Activated CD8-positive, alpha-beta T cell treated with anti-CD3 and anti-CD28 coated beads for 36 hours (primary cell): ENCODE data around the gene LSP1. TPM values are rescaled to one million over a fixed set of nuclear protein-coding genes. Genes with fewer than 3 reads are reported as not detected.

Experiments used
- ATAC-seq: fragments of 200-7000 bp; cut with Tn5 transposase; one replicate; pipeline ENCODE4 v1.10.0; 2021; ENCODE audit warnings: mild to moderate bottlenecking, moderate library complexity
- CTCF ChIA-PET: fragments of 350-600 bp; sonication (Branson Sonifier 250); formaldehyde crosslinking; loops from one replicate; lab custom pipeline; 2021; ENCODE audit warnings: antibody characterized with exemption; lab: Charles Lee
- POLR2A ChIA-PET: fragments of 350-600 bp; sonication (Branson Sonifier 250); formaldehyde crosslinking; loops from one replicate; lab custom pipeline; 2021; ENCODE audit warnings: antibody characterized with exemption; lab: Charles Lee
- DNase-seq: peaks from one replicate; pipeline ENCODE4 v3.0.0-alpha.2; 2020
- H3K27ac Mint-ChIP-seq: one replicate; pipeline ENCODE4 v1.8.0; 2021; ENCODE audit warnings: mild to moderate bottlenecking, mixed read lengths
- H3K27me3 Mint-ChIP-seq: one replicate; pipeline ENCODE4 v1.8.0; 2021; ENCODE audit warnings: mixed read lengths
- H3K36me3 Mint-ChIP-seq: one replicate; pipeline ENCODE4 v1.8.0; 2021; ENCODE audit warnings: low read depth, mixed read lengths
- H3K4me1 Mint-ChIP-seq: one replicate; pipeline ENCODE4 v1.8.0; 2021; ENCODE audit warnings: low read depth, mixed read lengths
- H3K4me3 Mint-ChIP-seq: one replicate; pipeline ENCODE4 v1.8.0; 2021; ENCODE audit warnings: mild to moderate bottlenecking, moderate library complexity, mixed read lengths
- H3K9me3 Mint-ChIP-seq: one replicate; pipeline ENCODE4 v1.8.0; 2021; ENCODE audit warnings: mixed read lengths
- CTCF ChIP-seq: fragments of 200-600 bp; IDR thresholded peaks from one replicate; pipeline ENCODE4 v1.8.0; 2022; ENCODE audit warnings: antibody characterized with exemption, mild to moderate bottlenecking
- intact Hi-C: fragments of 100-400 bp; cut with micrococcal nuclease; formaldehyde crosslinking; loops from one replicate; pipeline ENCODE4 v1.10.0; 2022
- total RNA-seq, 2 experiments: library from RNA; stranded (reverse); gene quantifications; one replicate each; pipeline ENCODE4 v1.2.3, GENCODE V29; 2021

LSP1 gene
- total RNA-seq, 2 experiments from 2014 or later, result 247 to 251 TPM

DNA sequence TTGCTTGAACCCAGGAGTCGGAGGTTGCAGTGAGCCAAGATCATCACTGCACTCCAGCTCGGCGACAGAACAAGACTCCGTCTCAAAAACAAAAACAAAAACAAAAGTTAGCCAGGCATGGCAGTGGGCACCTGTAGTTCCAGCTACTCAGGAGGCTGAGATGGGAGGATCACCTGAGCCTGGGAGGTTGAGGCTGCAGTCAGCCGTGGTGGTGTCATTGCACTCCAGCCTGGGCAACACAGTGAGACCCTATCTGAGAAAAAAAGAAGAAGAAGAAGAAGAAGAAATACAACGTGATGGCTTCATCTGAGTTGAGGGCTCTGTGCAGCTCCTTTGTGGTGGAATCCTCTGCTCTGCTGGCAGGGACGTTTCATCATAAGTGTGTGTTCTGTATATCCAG is 56.6 kb downstream of the LSP1 start:
- Mint-ChIP-seq H3K27ac (no peak overlapping the region), H3K27me3 (peaks cover 3% of the 10 kb centered on the region), H3K9me3 (no peaks in the 10 kb centered on the region), H3K36me3 (no peaks in the 10 kb centered on the region), H3K4me1 (peaks cover 2% of the 10 kb centered on the region), H3K4me3 (no peak overlapping the region)
- no peak for TF ChIP-seq CTCF
- DNase-seq (no peak), ATAC-seq (no peak)
- POLR2A ChIA-PET, result no interaction called here
- CTCF ChIA-PET, result interaction anchor here (1.3 kb wide), 1 partner anchor 58 kb away, joined by 3 read pairs; no protein-coding TSS in a partner anchor
- intact Hi-C loops, result no loop called here

DNA sequence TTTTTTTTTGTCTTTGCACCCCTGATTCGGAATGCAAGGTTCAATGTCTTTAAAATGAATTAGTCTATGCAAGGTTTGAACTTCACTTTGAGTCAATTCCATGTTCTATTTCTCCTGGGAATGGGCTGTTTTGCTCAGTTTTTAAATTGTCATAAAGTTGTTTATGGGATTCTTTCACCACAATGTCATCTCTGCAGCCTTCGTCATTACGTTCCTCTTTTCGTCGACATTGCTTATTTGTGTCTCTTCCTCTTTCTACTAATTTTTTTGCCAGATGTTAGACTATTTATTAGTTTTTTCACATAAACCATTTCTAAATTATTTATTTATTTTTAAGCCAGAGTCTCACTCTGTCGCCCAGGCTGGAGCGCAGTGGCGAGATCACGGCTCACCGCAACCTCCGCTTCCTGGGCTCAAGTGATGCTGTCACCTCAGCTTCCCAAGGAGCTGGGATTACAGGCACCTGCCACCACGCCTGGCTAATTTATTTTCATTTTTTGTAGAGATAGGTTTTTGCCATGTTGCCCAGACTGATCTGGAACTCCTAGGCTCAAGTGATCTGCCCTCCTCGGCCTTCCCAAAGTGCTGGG is 59.5 kb downstream of the LSP1 start:
- POLR2A ChIA-PET, result no interaction called here
- Mint-ChIP-seq H3K27me3 (peaks cover 6% of the 10 kb centered on the region), H3K36me3 (no peaks in the 10 kb centered on the region), H3K9me3 (peaks cover 1% of the 10 kb centered on the region), H3K4me1 (peaks cover 17% of the 10 kb centered on the region), H3K4me3 (no peak overlapping the region), H3K27ac (no peak overlapping the region)
- no peak for TF ChIP-seq CTCF
- intact Hi-C loops, result no loop called here
- ATAC-seq (no peak), DNase-seq (no peak)
- CTCF ChIA-PET, result interaction anchor here (0.7 kb wide), 1 partner anchor 61 kb away, joined by 3 read pairs; no protein-coding TSS in a partner anchor

GRCh38 chr11:1913271-1914060 is 60.6 kb downstream of the LSP1 start:
- no peak for TF ChIP-seq CTCF
- ATAC-seq, result no peak
- peaks cover 17% of the 10 kb centered on the region for H3K4me1 Mint-ChIP-seq
- intact Hi-C loops, result loop anchor here (2.0 kb wide), 1 partner anchor 23 kb away; no protein-coding TSS in a partner anchor
- ChIA-PET CTCF (interaction anchor here (0.8 kb wide), 1 partner anchor 155 kb away, joined by 3 read pairs; no protein-coding TSS in a partner anchor), POLR2A (interaction anchor here (1.0 to 1.1 kb wide), 2 partner anchors 15 to 58 kb away, joined by 3 read pairs; no protein-coding TSS in a partner anchor)
- no peaks in the 10 kb centered on the region for H3K36me3 Mint-ChIP-seq
- no peak overlapping the region for H3K4me3 Mint-ChIP-seq
- DNase-seq, result no peak
- H3K27me3 Mint-ChIP-seq, result peaks cover 6% of the 10 kb centered on the region
- peaks cover 1% of the 10 kb centered on the region for H3K9me3 Mint-ChIP-seq
- no peak overlapping the region for H3K27ac Mint-ChIP-seq

- no peak for ATAC-seq
- no peak for TF ChIP-seq CTCF
- peaks cover 6% of the 10 kb centered on the region for H3K27me3 Mint-ChIP-seq
- DNase-seq, result no peak
- H3K4me1 Mint-ChIP-seq, result peaks cover 19% of the 10 kb centered on the region
- POLR2A ChIA-PET, result interaction anchor here (4.8 kb wide), 1 partner anchor 26 kb away, joined by 62 read pairs; the partner anchor contains the start of gene PRR33
- H3K27ac Mint-ChIP-seq, result peak overlapping the region; percentile 0
- H3K9me3 Mint-ChIP-seq, result peaks cover 1% of the 10 kb centered on the region
- no peak overlapping the region for H3K4me3 Mint-ChIP-seq
- H3K36me3 Mint-ChIP-seq, result no peaks in the 10 kb centered on the region
- intact Hi-C loops, result loop anchor here (1.0 to 5.0 kb wide), 3 partner anchors 21 to 33 kb away; no protein-coding TSS in a partner anchor
- CTCF ChIA-PET, result interaction anchor here (0.6 to 2.3 kb wide), 2 partner anchors 14 to 33 kb away, joined by 3 to 11 read pairs; no protein-coding TSS in a partner anchor
These were observed 62.9 kb downstream of the LSP1 start for GRCh38 chr11:1915795-1916131.
